ENCODE data around the gene HOXB8. TPM values are rescaled to one million over a fixed set of nuclear protein-coding genes. Genes with fewer than 3 reads are reported as not detected.

Gene HOXB8
- total RNA-seq, 1 experiment from 2014 or later, result 28.2 TPM

- no peaks in the 10 kb centered on the region for H3K27me3 Mint-ChIP-seq (ENCODE audit: unreplicated experiment)
- CTCF ChIA-PET, result interaction anchor here (0.5 kb wide), 1 partner anchor 543 kb away, joined by 3 read pairs; no protein-coding TSS in a partner anchor
- no peak overlapping the region for H3K4me3 Mint-ChIP-seq (ENCODE audit: low read depth, unreplicated experiment)
- H3K9me3 Mint-ChIP-seq (ENCODE audit: low read depth, unreplicated experiment), result no peaks in the 10 kb centered on the region
- no TSS peak for BruUV-seq (replicated peaks)
- no peak for TF ChIP-seq CTCF (IDR thresholded peaks at IDR 0.05; ENCODE audit: unreplicated experiment)
- DNase-seq, result no peak
- peaks cover 7% of the 10 kb centered on the region for H3K4me1 Mint-ChIP-seq (ENCODE audit: low read depth, unreplicated experiment)
- H3K27ac Mint-ChIP-seq (ENCODE audit: unreplicated experiment), result no peak overlapping the region
- intact Hi-C loops (cut with micrococcal nuclease; ENCODE audit: unreplicated experiment), result no loop called here
- peaks cover 50% of the 10 kb centered on the region for H3K36me3 Mint-ChIP-seq (ENCODE audit: insufficient read depth, unreplicated experiment)
Measured at GRCh38 chr17:48634493-48635208, 19.6 kb upstream of the HOXB8 start.

GRCh38 chr17:48633266-48633677 lies 18.2 kb upstream of the HOXB8 start:
- CTCF ChIA-PET, result no interaction called here
- Mint-ChIP-seq H3K4me3 (ENCODE audit: low read depth, unreplicated experiment) (no peak overlapping the region), H3K4me1 (ENCODE audit: low read depth, unreplicated experiment) (no peaks in the 10 kb centered on the region), H3K27ac (ENCODE audit: unreplicated experiment) (no peak overlapping the region), H3K9me3 (ENCODE audit: low read depth, unreplicated experiment) (no peaks in the 10 kb centered on the region), H3K36me3 (ENCODE audit: insufficient read depth, unreplicated experiment) (peaks cover 54% of the 10 kb centered on the region), H3K27me3 (ENCODE audit: unreplicated experiment) (no peaks in the 10 kb centered on the region)
- no TSS peak for BruUV-seq (replicated peaks)
- intact Hi-C loops (cut with micrococcal nuclease; ENCODE audit: unreplicated experiment), result no loop called here
- no peak for DNase-seq
- TF ChIP-seq CTCF (IDR thresholded peaks at IDR 0.05; ENCODE audit: unreplicated experiment), result no peak

GRCh38 chr17:48632579-48633265 lies 17.6 kb upstream of the HOXB8 start:
- no peak for DNase-seq
- no peak for TF ChIP-seq CTCF (IDR thresholded peaks at IDR 0.05; ENCODE audit: unreplicated experiment)
- BruUV-seq (replicated peaks), result no TSS peak
- intact Hi-C loops (cut with micrococcal nuclease; ENCODE audit: unreplicated experiment), result no loop called here
- H3K4me1 Mint-ChIP-seq (ENCODE audit: low read depth, unreplicated experiment), result no peaks in the 10 kb centered on the region
- no peaks in the 10 kb centered on the region for H3K9me3 Mint-ChIP-seq (ENCODE audit: low read depth, unreplicated experiment)
- H3K27me3 Mint-ChIP-seq (ENCODE audit: unreplicated experiment), result no peaks in the 10 kb centered on the region
- CTCF ChIA-PET, result interaction anchor here (0.6 to 1.4 kb wide), 2 partner anchors 14 to 17 kb away, joined by 3 to 4 read pairs; partner anchors contain the start of gene HOXB8
- H3K27ac Mint-ChIP-seq (ENCODE audit: unreplicated experiment), result no peak overlapping the region
- H3K36me3 Mint-ChIP-seq (ENCODE audit: insufficient read depth, unreplicated experiment), result peaks cover 56% of the 10 kb centered on the region
- H3K4me3 Mint-ChIP-seq (ENCODE audit: low read depth, unreplicated experiment), result no peak overlapping the region

- no peak overlapping the region for H3K27ac Mint-ChIP-seq (ENCODE audit: unreplicated experiment)
- CTCF ChIA-PET, result interaction anchor here (0.6 to 1.4 kb wide), 2 partner anchors 13 to 17 kb away, joined by 3 to 4 read pairs; partner anchors contain the start of gene HOXB8
- TF ChIP-seq CTCF (IDR thresholded peaks at IDR 0.05; ENCODE audit: unreplicated experiment), result no peak
Measured at GRCh38 chr17:48631693-48632578, 16.8 kb upstream of the HOXB8 start.

More at GRCh38 chr17:48631693-48632578, 16.8 kb upstream of the HOXB8 start:
- peaks cover 61% of the 10 kb centered on the region for H3K36me3 Mint-ChIP-seq (ENCODE audit: insufficient read depth, unreplicated experiment)
- BruUV-seq (replicated peaks), result no TSS peak
- peaks cover 2% of the 10 kb centered on the region for H3K4me1 Mint-ChIP-seq (ENCODE audit: low read depth, unreplicated experiment)
- H3K27me3 Mint-ChIP-seq (ENCODE audit: unreplicated experiment), result peaks cover 5% of the 10 kb centered on the region
- no peak for DNase-seq
- no peak overlapping the region for H3K4me3 Mint-ChIP-seq (ENCODE audit: low read depth, unreplicated experiment)
- intact Hi-C loops (cut with micrococcal nuclease; ENCODE audit: unreplicated experiment), result no loop called here
- no peaks in the 10 kb centered on the region for H3K9me3 Mint-ChIP-seq (ENCODE audit: low read depth, unreplicated experiment)

Data from Calu3 (cell line).